GF-D8 (cell line): ENCODE data around the gene FAF1.
"Not testable (repeated sequence)": the region's sequence is repeated elsewhere in the genome, so short reads cannot be mapped to it uniquely, and the experiment has no call there.

Source experiments
- DNase-seq: peaks from one replicate; lab custom pipeline; 2025; lab: John Stamatoyannopoulos, UW

The FAF1 gene

GRCh38 chr1:50851034-50851433, 109.0 kb downstream of the FAF1 start:
- DNase-seq = no peak

GRCh38 chr1:50847303-50847702, 112.8 kb downstream of the FAF1 start:
- no peak for DNase-seq

GRCh38 chr1:50846224-50846839, 113.7 kb downstream of the FAF1 start:
- no peak for DNase-seq

GRCh38 chr1:50841791-50842387, 118.2 kb downstream of the FAF1 start:
- no peak for DNase-seq

GRCh38 chr1:50836117-50836516, 124.0 kb downstream of the FAF1 start:
- DNase-seq = no peak

- no peak for DNase-seq
Observed at GRCh38 chr1:50833216-50833615, 126.9 kb downstream of the FAF1 start.

- DNase-seq = no peak
Observed at GRCh38 chr1:50832167-50832566, 127.9 kb downstream of the FAF1 start.

- no peak for DNase-seq
Observed at GRCh38 chr1:50831300-50832061, 128.6 kb downstream of the FAF1 start.

GRCh38 chr1:50830621-50831020, 129.4 kb downstream of the FAF1 start:
- no peak for DNase-seq

- no peak for DNase-seq
Observed at GRCh38 chr1:50829014-50829958, 130.8 kb downstream of the FAF1 start.

GRCh38 chr1:50827546-50827945, 132.5 kb downstream of the FAF1 start:
- no peak for DNase-seq

- DNase-seq = not testable (repeated sequence)
Observed at GRCh38 chr1:50826792-50827191, 133.3 kb downstream of the FAF1 start.

GRCh38 chr1:50822035-50822776, 137.9 kb downstream of the FAF1 start:
- DNase-seq = no peak

- DNase-seq = no peak
Observed at GRCh38 chr1:50820545-50820944, 139.5 kb downstream of the FAF1 start.

- no peak for DNase-seq
Observed at GRCh38 chr1:50812346-50812745, 147.7 kb downstream of the FAF1 start.

- no peak for DNase-seq
Observed at GRCh38 chr1:50808296-50808695, 151.8 kb downstream of the FAF1 start.

- no peak for DNase-seq
Observed at GRCh38 chr1:50796272-50796671, 163.8 kb downstream of the FAF1 start.

GRCh38 chr1:50793521-50793920, 166.5 kb downstream of the FAF1 start:
- no peak for DNase-seq

GRCh38 chr1:50787266-50787665, 172.8 kb downstream of the FAF1 start:
- no peak for DNase-seq

GRCh38 chr1:50783286-50783685, 176.8 kb downstream of the FAF1 start:
- DNase-seq = no peak

- DNase-seq = no peak
Observed at GRCh38 chr1:50780797-50781196, 179.3 kb downstream of the FAF1 start.

GRCh38 chr1:50779801-50780200, 180.3 kb downstream of the FAF1 start:
- peak; percentile 5 for DNase-seq
